ENCODE results near the gene SLC19A3.
"Not testable (repeated sequence)": the region's sequence is repeated elsewhere in the genome, so short reads cannot be mapped to it uniquely, and the experiment has no call there.

SLC19A3 gene

GRCh38 chr2:227717687-227718567, at the start of gene SLC19A3:
Gene SLC19A3 (minus strand): TSS chr2:227718028. CDS start chr2:227702318, 15,710 bp downstream.
- peak; percentile 42 to 45 for DNase-seq (ENCODE audit: low read depth in 2 of 2)

- peak; percentile 10 to 17 for DNase-seq (ENCODE audit: low read depth in 2 of 2)
Observed at GRCh38 chr2:227766373-227766883, 48.6 kb upstream of the SLC19A3 start.

- no peak for DNase-seq (ENCODE audit: low read depth in 2 of 2)
Observed at GRCh38 chr2:227765788-227766372, 48.1 kb upstream of the SLC19A3 start.

GRCh38 chr2:227761740-227762476, 44.1 kb upstream of the SLC19A3 start:
- DNase-seq (ENCODE audit: low read depth in 2 of 2) = no peak

- DNase-seq (ENCODE audit: low read depth in 2 of 2) = no peak
Observed at GRCh38 chr2:227759411-227760118, 41.7 kb upstream of the SLC19A3 start.

DNA sequence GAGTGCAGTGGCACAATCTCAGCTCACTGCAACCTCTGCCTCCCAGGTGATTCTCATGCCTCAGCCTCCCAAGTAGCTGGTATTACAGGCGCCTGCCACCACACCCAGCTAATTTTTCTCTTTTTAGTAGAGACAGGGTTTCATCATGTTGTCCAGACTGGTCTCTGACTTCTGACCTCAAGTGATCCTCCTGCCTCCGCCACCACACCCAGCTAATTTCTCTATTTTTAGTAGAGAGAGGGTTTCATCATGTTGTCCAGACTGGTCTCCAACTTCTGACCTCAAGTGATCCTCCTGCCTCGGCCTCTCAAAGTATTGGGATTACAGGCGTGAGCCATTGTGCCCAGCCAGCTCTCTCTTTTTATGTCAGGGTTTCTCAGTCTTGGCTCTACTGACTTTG, 38.4 kb upstream of the SLC19A3 start:
- DNase-seq (ENCODE audit: low read depth in 2 of 2) = not testable (repeated sequence)

GRCh38 chr2:227748079-227748478, 30.3 kb upstream of the SLC19A3 start:
- DNase-seq (ENCODE audit: low read depth in 2 of 2) = no peak

GRCh38 chr2:227745594-227745993, 27.8 kb upstream of the SLC19A3 start, which contains the start of gene SCYGR8:
Gene SCYGR8 (plus strand): TSS chr2:227745894. CDS start chr2:227745894, 0 bp downstream.
- no peak for DNase-seq (ENCODE audit: low read depth in 2 of 2)

GRCh38 chr2:227740705-227741104, 22.9 kb upstream of the SLC19A3 start:
- DNase-seq (ENCODE audit: low read depth in 2 of 2) = not testable (repeated sequence)

DNA sequence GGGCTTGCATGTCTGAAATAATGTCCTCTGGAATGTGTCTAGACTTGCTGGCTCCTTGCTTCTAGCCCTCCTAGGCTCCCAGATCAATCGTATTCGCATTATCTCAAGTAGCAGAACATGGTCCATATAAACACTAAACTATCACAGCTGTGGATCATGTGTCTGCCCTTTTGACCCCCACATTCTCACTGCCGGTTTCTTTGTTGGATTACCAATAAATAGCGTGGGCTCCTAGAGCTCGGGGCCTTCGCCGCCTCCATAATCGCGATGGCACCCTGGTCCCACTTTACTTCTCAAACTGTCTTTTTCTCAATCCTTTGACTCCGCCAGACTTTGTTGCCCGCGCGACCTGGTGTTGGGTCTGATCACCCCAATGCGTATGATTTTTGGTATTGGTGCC, 21.5 kb upstream of the SLC19A3 start:
- DNase-seq (ENCODE audit: low read depth in 2 of 2) = no peak

GRCh38 chr2:227728035-227728434, 10.2 kb upstream of the SLC19A3 start, which contains the start of gene SCYGR7:
Gene SCYGR7 (plus strand): TSS chr2:227728335. CDS start chr2:227728335, 0 bp downstream.
- no peak for DNase-seq (ENCODE audit: low read depth in 2 of 2)

DNA sequence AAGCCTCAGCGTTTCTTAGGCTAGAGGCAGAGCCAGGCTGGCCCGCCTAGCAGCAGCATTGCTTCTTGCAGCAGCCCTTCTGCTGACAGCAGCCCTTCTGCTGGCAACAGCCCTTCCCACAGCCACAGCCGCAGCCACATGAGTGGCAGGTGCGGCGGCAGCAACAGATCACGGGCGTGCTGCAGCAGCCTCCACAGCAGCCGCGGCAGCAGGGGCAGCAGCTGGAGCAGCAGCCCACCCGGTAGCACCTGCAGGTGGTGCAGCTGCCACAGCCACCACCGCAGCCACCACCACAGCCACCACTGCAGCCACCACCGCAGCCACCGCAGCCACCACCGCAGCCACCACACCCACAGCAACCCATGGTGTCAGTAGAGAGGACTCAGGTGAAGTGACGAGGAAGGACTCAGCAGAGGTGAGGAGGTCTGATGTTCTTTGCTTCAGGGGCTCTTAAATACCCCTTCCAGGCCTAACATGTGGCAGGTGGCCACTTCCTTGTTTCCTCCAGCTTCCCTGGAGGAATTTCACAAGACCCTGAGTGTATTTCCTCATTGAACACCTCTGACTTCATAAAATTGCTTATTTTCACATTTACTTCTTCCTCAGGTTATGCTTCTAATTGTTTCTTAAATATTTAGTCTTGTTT, 6.7 kb upstream of the SLC19A3 start, which contains the start of gene SCYGR6:
Gene SCYGR6, minus strand, starts transcription at position 364 of the 646 bp plus-strand sequence. Its CDS starts 0 bp downstream, at position 364.
- no peak for DNase-seq (ENCODE audit: low read depth in 2 of 2)

GRCh38 chr2:227722821-227723220, 5.0 kb upstream of the SLC19A3 start:
- not testable (repeated sequence) for DNase-seq (ENCODE audit: low read depth in 2 of 2)

- DNase-seq (ENCODE audit: low read depth in 2 of 2) = no peak
Observed at GRCh38 chr2:227720680-227721079, 2.9 kb upstream of the SLC19A3 start.

DNA sequence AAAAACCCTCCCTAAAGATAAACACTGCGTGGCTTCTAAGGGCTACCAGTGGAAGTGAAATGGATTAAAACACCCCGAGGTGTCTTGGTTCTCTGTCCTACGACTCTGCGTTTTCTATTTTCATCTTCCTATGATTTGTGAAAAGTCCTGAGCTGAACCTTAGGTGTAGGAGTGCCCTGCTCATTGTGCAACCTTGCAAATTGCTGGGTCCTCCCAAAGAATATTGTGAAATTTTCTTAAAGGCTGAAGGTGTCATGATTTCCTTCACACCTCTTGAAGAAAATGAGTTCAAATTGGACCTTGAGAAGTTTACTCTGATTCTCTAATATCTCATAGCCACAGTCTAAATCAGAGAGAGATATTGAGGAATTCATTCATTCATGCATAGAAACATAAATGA, 1.8 kb upstream of the SLC19A3 start:
- no peak for DNase-seq (ENCODE audit: low read depth in 2 of 2)

- no peak for DNase-seq (ENCODE audit: low read depth in 2 of 2)
Observed at GRCh38 chr2:227716501-227716900, 1.3 kb downstream of the SLC19A3 start.

- no peak for DNase-seq (ENCODE audit: low read depth in 2 of 2)
Observed at GRCh38 chr2:227713291-227713690, 4.5 kb downstream of the SLC19A3 start.

DNA sequence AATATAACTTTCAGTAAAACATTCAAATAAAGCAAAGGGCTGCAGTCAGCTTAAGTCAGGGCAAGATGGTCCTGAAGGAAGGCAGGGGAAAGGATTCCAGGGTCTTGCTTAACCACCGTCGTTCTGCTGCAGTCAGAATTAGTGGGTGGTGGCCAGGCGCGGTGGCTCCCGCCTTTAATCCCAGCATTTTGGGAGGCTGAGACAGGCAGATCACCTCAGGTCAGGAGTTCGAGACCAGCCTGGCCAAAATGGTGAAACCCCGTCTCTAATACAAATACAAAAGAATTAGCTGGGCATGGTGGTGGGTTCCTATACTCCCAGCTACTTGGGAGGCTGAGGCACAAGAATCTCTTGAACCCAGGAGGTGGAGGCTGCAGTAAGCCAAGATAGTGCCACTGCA, 6.8 kb downstream of the SLC19A3 start:
- no peak for DNase-seq (ENCODE audit: low read depth in 2 of 2)

DNA sequence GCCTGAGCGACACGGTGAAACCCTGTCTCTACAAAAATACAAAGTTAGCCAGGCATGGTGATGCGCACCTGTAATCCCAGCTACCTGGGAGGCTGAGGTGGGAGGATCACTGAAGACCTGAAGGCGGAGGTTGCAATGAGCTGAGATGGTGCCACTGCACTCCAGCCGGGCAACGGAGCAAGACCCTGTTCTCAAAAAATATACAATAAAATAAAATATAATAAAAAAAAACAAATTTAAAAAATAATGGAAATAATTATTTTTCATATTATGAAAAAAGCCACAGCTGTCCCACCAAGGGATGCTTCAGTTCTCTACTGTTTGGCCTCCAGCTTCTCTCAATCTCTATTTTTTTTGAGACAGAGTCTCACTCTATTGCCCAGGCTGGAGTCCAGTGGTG, 10.4 kb downstream of the SLC19A3 start:
- no peak for DNase-seq (ENCODE audit: low read depth in 2 of 2)

DNA sequence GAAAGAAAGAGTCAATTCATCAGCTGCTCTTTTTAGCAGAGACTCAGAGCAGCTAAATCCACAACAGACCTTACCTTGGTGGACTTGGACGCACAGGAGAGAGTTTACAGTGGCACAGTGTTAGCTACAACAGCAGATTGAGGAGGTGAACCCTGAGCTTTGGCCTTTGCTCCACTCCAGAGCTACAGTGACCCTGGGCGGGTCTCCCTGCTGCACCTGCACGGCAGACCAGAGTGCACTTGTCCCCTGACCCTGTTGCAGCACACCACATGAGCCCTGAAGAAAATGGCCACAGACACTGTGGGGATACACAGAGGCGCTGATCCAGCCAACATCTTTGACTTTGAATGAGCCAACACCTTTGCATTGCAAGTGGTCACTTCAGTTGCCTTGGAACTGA, 11.0 kb downstream of the SLC19A3 start:
- no peak for DNase-seq (ENCODE audit: low read depth in 2 of 2)

DNA sequence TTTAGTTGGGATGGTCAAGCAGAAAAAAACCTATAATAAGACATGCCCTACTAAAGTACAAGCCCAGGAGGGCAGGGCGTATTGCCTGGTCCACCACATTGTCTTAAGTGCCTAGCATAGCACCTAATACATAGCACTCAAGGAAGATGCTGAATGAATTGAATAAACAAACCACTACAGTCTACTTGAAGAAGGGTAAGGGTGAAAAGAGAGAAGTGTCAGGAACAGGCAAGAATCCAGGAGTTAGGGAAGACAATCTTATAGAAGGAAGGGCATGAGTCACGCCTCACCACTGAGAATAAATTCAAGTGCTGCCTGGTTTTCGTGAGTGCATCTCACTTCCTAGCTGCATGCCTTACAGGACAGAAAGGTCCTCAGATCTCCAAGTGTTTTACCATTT, 13.9 kb downstream of the SLC19A3 start:
- no peak for DNase-seq (ENCODE audit: low read depth in 2 of 2)

Measured in fibroblast of skin of left biceps (primary cell).